Astrocyte (in vitro differentiated cells and primary cell): ENCODE results near the gene ZNF618.

Experiments used
- EZH2 ChIP-seq: IDR thresholded peaks from 2 replicates; pipeline ENCODE4 v1.6.1; 2012; ENCODE audit warnings: mild to moderate bottlenecking, low read length, inconsistent platforms; ENCODE audit not compliant: insufficient read depth
- TF ChIP-seq, protein P1 (sequence below): IDR thresholded peaks from 2 replicates; pipeline ENCODE4 v1.5.1; 2011; ENCODE audit warnings: low read depth, mild to moderate bottlenecking, inconsistent platforms, low read length, moderate library complexity; ENCODE audit not compliant: insufficient read depth

DNA sequence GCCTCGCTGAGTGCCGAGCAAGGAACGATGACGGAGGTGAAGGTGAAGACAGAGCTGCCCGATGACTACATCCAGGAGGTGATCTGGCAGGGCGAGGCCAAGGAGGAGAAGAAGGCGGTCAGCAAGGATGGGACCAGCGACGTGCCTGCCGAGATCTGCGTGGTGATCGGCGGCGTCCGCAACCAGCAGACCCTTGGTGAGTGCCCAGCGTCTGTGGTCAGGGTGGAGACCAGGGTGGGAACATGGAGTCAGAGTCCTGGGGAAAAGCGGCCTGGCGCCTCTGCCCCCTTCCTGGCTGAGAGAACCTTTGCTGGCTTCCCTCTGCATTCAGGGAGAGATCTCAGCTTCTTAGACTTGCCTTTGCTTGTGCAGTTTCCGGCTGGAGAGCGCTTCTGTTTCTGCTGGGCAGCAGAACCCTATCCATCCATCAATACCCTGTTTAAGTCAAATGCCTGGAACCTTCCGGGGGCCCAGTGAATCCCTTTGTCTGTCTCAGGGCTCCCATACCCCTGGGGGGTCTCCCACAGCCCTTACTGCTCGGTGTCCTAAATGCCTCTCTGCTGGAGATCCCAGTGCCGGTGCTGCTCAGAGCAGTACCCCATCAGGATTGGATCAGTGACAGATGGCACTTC is 112.4 kb downstream of the ZNF618 start:
- TF ChIP-seq, protein P1, sequence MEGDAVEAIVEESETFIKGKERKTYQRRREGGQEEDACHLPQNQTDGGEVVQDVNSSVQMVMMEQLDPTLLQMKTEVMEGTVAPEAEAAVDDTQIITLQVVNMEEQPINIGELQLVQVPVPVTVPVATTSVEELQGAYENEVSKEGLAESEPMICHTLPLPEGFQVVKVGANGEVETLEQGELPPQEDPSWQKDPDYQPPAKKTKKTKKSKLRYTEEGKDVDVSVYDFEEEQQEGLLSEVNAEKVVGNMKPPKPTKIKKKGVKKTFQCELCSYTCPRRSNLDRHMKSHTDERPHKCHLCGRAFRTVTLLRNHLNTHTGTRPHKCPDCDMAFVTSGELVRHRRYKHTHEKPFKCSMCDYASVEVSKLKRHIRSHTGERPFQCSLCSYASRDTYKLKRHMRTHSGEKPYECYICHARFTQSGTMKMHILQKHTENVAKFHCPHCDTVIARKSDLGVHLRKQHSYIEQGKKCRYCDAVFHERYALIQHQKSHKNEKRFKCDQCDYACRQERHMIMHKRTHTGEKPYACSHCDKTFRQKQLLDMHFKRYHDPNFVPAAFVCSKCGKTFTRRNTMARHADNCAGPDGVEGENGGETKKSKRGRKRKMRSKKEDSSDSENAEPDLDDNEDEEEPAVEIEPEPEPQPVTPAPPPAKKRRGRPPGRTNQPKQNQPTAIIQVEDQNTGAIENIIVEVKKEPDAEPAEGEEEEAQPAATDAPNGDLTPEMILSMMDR: no peak
- TF ChIP-seq EZH2: no peak
